ACC112 (cell line): ENCODE measurements around the gene RTRAF.

Experiments
- H2AFZ ChIP-seq: fragments of 200-600 bp; sonication (generic); one replicate; pipeline ENCODE4 v1.6.0; 2017; ENCODE audit warnings: antibody characterized with exemption, low read length; ENCODE audit not compliant: unreplicated experiment
- H3K27ac ChIP-seq: fragments of 200-600 bp; sonication (generic); 2 replicates; pipeline ENCODE4 v1.5.1; 2014; ENCODE audit warnings: low read depth, mild to moderate bottlenecking, antibody characterized with exemption, low read length, moderate library complexity
- H3K27me3 ChIP-seq: fragments of 200-600 bp; sonication (generic); 2 replicates; pipeline ENCODE4 v1.6.1; 2014; ENCODE audit warnings: mild to moderate bottlenecking, antibody characterized with exemption, low read length, moderate library complexity, mixed read lengths; ENCODE audit not compliant: insufficient read depth
- H3K36me3 ChIP-seq: fragments of 200-600 bp; sonication (generic); 2 replicates; pipeline ENCODE4 v1.6.1; 2016; ENCODE audit warnings: mild to moderate bottlenecking, antibody characterized with exemption, low read length, moderate library complexity, mixed read lengths; ENCODE audit not compliant: insufficient read depth
- H3K4me1 ChIP-seq: fragments of 200-600 bp; sonication (generic); one replicate; pipeline ENCODE4 v1.6.1; 2016; ENCODE audit warnings: low read length, mixed read lengths; ENCODE audit not compliant: insufficient read depth, unreplicated experiment, control insufficient read depth
- H3K4me3 ChIP-seq: fragments of 200-600 bp; sonication (generic); 2 replicates; pipeline ENCODE4 v1.5.1; 2014; ENCODE audit warnings: mild to moderate bottlenecking, low read depth, low read length
- H3K79me2 ChIP-seq: fragments of 200-600 bp; sonication (generic); one replicate; pipeline ENCODE4 v1.6.0; 2016; ENCODE audit warnings: low read length; ENCODE audit not compliant: control insufficient read depth, unreplicated experiment, insufficient read depth

Gene RTRAF

DNA sequence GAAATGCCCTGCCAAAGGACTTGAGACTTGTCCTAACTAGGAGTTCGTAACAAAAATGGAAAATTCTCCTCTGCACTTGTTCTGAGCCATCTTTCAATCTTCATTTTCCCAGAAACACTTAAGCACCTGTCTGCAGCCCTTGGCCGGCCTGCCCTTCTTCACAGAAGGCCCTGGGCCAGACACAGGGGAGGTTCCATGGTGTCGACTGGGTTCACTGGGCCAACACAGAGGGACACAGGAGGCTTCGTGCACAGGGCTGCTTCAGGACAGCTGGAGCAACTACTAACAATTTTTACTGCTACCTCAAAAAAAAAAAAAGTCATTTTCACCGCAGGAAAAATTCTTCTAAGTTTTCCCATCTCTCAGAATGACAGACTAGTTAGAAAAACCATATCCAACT is 59.9 kb downstream of the RTRAF start:
- Histone ChIP-seq H3K27ac (no peak overlapping the region), H3K79me2 (peaks cover 91% of the 10 kb centered on the region), H3K4me1 (peaks cover 88% of the 10 kb centered on the region), H2AFZ (no peak overlapping the region), H3K27me3 (no peaks in the 10 kb centered on the region), H3K4me3 (no peak overlapping the region), H3K36me3 (peaks cover 29% of the 10 kb centered on the region)

DNA sequence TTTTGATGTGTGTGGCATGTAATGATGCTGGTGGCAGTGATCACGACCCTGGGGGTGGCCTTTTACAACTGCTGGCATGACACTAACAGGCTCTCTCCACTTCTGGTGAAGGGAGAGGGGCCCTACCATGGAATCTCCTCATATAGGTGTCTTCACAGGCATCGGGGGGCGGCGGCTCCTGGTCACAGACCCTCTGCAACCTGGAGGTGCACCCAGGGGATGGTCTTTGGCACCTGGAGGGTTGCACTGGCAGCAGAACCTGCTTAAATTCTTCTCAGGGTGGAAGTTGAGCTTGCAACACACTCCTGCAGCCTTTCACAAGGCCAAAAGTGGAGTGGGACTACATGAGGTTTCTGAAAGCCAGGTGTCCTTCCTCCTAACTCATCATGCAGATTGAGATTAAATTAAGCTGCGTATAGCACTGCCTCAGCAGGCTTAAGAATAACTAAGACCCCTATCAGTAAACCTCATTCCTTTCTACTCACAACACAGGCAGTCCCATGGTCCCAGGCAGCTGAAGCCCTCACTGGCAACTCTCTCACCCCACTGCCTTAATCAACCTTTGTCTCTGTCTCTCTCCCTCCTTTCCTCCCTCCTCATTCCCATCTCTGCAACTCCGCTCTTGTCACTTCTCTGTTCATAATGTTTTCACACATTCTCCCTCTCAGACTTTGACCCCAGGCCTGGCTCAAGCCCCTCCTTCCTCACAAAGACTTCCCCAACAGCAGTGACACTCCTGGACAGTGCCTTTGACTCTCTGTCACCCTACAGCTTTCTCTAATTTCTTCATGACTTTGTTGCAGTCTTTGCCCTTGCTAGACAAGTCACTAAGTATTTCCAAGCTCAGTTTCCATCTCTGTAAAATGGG is 60.6 kb downstream of the RTRAF start:
- Histone ChIP-seq H3K36me3 (peaks cover 36% of the 10 kb centered on the region), H3K4me3 (no peak overlapping the region), H3K79me2 (peaks cover 91% of the 10 kb centered on the region), H3K4me1 (peaks cover 89% of the 10 kb centered on the region), H3K27ac (no peak overlapping the region), H3K27me3 (no peaks in the 10 kb centered on the region), H2AFZ (no peak overlapping the region)

- Histone ChIP-seq H3K4me3 (peak overlapping the region; percentile 46), H3K36me3 (peaks cover 39% of the 10 kb centered on the region), H3K4me1 (peaks cover 91% of the 10 kb centered on the region), H3K79me2 (peaks cover 86% of the 10 kb centered on the region), H2AFZ (no peak overlapping the region), H3K27ac (peak overlapping the region; percentile 93), H3K27me3 (no peaks in the 10 kb centered on the region)
These were observed 61.9 kb downstream of the RTRAF start for GRCh38 chr14:52051251-52051650.

GRCh38 chr14:52051871-52052270 is 62.5 kb downstream of the RTRAF start:
- Histone ChIP-seq H3K79me2 (peaks cover 80% of the 10 kb centered on the region), H3K27ac (peak overlapping the region; percentile 93), H3K4me3 (peak overlapping the region; percentile 46), H3K36me3 (peaks cover 36% of the 10 kb centered on the region), H3K27me3 (no peaks in the 10 kb centered on the region), H2AFZ (no peak overlapping the region), H3K4me1 (peaks cover 85% of the 10 kb centered on the region)

- H2AFZ ChIP-seq = no peak overlapping the region
- H3K27ac ChIP-seq = peak overlapping the region; percentile 93
- peaks cover 80% of the 10 kb centered on the region for H3K4me1 ChIP-seq
- peaks cover 36% of the 10 kb centered on the region; the same call in 1 of the 2 replicates for H3K36me3 ChIP-seq
- peak overlapping the region; percentile 46 for H3K4me3 ChIP-seq
- no peaks in the 10 kb centered on the region for H3K27me3 ChIP-seq
- H3K79me2 ChIP-seq = peaks cover 74% of the 10 kb centered on the region
These were observed 63.1 kb downstream of the RTRAF start for GRCh38 chr14:52052288-52052943.

GRCh38 chr14:52053044-52053443 is 63.7 kb downstream of the RTRAF start:
- H3K79me2 ChIP-seq = peaks cover 68% of the 10 kb centered on the region
- no peak overlapping the region for H2AFZ ChIP-seq
- peaks cover 76% of the 10 kb centered on the region for H3K4me1 ChIP-seq
- H3K27me3 ChIP-seq = no peaks in the 10 kb centered on the region
- H3K27ac ChIP-seq = peak overlapping the region; percentile 93
- peaks cover 37% of the 10 kb centered on the region for H3K36me3 ChIP-seq
- peak overlapping the region; percentile 46; the same call in 1 of the 2 replicates for H3K4me3 ChIP-seq

DNA sequence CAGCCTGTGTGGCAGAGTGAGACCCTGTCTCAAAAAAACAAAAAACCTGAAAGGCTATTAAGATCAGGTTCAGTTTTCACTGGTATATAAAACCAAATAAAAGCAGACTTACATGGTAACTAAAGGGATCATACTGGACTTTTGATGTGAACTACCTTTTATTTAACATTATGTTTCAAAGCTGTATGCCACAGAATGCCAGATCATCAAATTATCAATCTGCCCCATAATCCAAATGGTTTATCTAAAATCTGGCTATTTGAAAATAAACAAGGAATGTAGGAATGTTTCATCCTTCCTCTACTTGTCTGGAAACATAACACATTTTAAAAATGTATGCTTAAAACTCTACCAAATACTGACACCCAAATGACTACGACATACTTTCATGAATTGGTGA is 65.3 kb downstream of the RTRAF start:
- Histone ChIP-seq H3K4me3 (peak overlapping the region; percentile 55; the same call in 1 of the 2 replicates), H3K36me3 (peaks cover 45% of the 10 kb centered on the region), H3K27ac (peak overlapping the region; percentile 93)

GRCh38 chr14:52055167-52055566 is 65.8 kb downstream of the RTRAF start:
- Histone ChIP-seq H3K27me3 (no peaks in the 10 kb centered on the region), H3K36me3 (peaks cover 48% of the 10 kb centered on the region), H3K79me2 (peaks cover 48% of the 10 kb centered on the region), H2AFZ (no peak overlapping the region), H3K4me1 (peaks cover 73% of the 10 kb centered on the region), H3K4me3 (peak overlapping the region; percentile 55), H3K27ac (peak overlapping the region; percentile 93)

More for the DNA sequence above, 65.3 kb downstream of the RTRAF start:
- Histone ChIP-seq H3K27me3 (no peaks in the 10 kb centered on the region), H2AFZ (no peak overlapping the region), H3K4me1 (peaks cover 72% of the 10 kb centered on the region), H3K79me2 (peaks cover 53% of the 10 kb centered on the region)

GRCh38 chr14:52058341-52058740 is 69.0 kb downstream of the RTRAF start:
- Histone ChIP-seq H3K4me3 (no peak overlapping the region), H2AFZ (no peak overlapping the region), H3K36me3 (peaks cover 44% of the 10 kb centered on the region), H3K27me3 (no peaks in the 10 kb centered on the region), H3K79me2 (peaks cover 29% of the 10 kb centered on the region), H3K4me1 (peaks cover 74% of the 10 kb centered on the region), H3K27ac (peak overlapping the region; percentile 33)

GRCh38 chr14:52059649-52060048 is 70.3 kb downstream of the RTRAF start:
- no peaks in the 10 kb centered on the region for H3K27me3 ChIP-seq
- H3K4me1 ChIP-seq = peaks cover 72% of the 10 kb centered on the region
- H3K79me2 ChIP-seq = peaks cover 28% of the 10 kb centered on the region
- no peak overlapping the region for H2AFZ ChIP-seq
- peaks cover 37% of the 10 kb centered on the region for H3K36me3 ChIP-seq
- H3K27ac ChIP-seq = peak overlapping the region; percentile 3
- H3K4me3 ChIP-seq = no peak overlapping the region
